Activated gamma-delta T cell (primary cell): ENCODE results near the gene PHLPP2.
"Not testable (repeated sequence)": the region's sequence is repeated elsewhere in the genome, so short reads cannot be mapped to it uniquely, and the experiment has no call there.

Experiments
- DNase-seq: peaks from one replicate; lab custom pipeline; 2025; lab: John Stamatoyannopoulos, UW

The PHLPP2 gene

DNA sequence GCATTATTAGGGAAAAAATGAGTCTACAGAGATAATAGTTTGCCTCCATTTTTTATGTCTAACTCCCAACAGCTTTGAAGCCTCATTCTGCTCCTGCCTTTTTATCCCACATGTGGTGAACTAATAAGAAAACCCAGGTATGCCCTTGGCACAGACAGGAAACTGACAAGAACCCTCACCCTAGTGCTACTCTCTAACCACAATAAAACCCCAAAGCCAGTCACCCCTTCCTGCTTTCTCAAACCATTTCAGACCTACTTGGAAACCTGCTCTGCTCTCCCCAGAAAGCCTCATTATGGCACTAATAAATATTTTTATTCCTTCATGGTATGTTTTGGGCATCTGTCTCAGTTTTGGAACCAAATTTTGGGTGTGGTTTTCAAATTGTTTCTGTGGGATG lies 102.4 kb downstream of the PHLPP2 start:
- DNase-seq = no peak

DNA sequence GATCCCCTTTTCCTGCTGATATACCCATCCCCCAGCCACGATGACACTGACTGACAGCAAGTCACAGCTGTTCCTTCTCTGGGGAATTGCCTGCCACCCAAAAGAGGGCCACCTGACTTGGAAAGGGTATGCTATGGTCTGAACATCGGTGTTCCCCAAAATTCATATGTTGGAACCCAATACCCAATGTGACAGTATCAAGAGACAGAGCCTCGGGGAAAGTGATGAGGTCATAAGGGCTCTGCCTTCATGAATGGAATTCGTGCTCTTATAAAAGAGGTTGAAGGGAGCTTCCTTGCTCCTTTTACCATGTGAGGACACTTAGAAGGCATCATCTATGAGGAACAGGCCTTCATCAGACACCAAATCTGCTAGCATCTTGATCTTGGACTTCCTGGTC lies 106.1 kb downstream of the PHLPP2 start:
- DNase-seq = no peak

DNA sequence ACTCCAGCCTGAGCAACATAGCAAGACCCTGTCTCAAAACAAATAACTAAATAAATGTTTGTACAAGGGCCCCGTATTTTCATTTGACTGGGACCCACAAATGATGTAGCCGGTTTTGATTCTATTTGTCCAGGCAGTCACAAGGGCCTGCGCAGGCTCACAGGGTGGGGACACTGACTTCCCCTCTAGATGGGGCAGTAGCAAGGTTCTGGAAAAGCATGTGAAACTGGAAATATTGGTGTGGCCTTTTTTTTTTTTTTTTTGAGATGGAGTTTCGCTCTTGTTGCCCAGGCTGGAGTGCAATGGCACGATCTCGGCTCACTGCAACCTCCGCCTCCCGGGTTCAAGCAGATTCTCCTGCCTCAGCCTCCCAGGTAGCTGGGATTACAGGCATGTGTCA lies 109.5 kb downstream of the PHLPP2 start:
- not testable (repeated sequence) for DNase-seq

DNA sequence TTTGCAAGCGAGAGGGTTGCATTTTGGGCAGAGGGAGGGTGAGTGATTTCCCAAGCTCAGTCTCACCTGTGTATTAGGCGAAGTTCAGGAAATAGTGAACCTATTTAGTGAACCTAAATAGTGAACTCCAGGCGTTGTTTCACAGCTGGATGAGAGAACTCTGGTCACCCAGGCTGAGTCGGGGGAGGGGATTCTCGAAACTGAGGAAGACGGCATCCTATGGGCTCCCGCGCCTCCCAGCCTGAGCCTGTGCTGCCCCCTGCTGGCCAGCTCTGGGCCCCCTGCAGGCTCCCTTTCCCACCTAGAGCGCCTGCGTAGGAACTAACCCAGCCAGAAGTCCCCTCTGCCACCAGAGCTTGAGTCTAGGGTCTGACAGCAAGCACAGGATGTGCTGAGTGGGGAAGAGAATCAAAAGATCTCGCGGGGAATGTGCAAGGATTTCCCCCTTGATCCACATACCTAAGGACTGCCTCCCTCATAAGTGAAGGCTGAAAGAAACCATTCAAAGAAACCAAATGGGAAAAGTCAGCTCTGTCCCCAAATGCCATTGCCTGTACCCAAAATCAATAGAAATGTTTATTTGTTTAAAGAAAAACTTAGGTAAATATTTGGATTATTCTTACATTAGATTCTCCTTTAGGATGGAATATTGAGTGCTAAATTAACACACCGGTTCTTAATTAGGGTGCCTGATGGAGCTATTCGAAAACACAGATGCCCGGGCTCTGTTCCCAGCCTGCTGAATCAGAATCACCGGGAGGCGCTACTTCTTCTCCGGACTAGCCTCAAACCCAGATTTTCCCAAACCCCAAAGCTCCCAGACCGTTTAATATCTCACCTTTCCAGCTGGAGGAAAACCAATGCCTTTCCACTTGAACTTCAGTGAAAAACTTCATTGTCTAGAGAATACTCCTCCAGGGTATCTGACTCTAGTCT lies 113.3 kb downstream of the PHLPP2 start:
- DNase-seq = peak; percentile 40

DNA sequence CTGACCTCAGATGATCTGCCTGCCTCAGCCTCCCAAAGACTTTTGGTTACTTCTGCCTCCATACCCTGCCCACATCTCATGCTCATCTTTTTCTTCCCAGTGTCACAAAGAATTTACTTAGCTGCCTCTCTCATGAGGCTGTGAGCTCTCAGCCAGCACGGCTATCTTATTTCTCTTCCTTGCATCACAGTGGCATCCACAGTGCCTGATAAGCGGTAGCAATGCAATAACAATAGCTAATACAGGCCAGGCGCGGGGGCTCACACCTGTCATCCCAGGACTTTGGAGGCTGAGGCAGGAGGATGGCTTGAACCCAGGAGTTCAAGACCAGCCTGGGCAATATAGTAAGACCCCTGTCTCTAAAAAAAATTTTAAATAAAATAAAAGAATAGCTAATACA lies 114.1 kb downstream of the PHLPP2 start:
- DNase-seq = no peak

DNA sequence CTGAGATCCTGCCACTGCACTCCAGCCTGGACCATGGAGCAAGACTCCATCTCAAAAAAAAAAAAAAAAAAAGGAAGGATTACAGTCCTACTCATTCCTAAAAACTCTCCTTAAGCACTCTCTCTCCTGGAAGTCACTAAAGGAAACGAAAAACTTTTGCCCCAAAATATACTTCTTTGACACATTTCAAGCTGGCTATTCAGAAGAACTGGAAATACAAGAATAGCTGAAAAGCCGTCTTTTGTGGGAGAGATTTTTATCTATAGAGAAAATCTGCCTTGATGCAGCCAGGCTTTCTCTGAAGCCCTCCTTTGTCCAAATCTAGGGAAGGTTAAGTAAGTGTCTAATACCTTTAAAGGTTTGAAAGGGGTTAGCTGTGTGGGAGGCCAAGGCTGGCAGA lies 115.4 kb downstream of the PHLPP2 start:
- no peak for DNase-seq

DNA sequence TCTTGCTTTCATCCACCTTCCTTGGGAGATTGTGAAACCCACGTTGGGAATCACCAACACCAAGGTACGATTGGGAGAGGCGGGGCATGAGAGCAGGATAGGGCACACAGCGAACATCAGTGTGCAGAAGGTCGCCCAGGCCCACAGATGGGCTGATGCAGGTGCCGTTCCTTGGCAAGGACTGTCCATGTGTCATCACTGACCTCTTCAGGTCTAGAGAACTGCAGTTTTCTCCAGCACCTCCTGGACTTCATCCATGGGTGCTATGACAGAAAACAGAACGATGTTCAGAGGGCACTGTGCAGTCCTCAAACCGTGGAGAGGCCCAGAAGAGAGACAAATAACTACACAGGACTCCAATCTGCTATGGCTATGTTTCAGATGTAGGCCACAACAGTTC lies 123.7 kb downstream of the PHLPP2 start:
- no peak for DNase-seq

DNA sequence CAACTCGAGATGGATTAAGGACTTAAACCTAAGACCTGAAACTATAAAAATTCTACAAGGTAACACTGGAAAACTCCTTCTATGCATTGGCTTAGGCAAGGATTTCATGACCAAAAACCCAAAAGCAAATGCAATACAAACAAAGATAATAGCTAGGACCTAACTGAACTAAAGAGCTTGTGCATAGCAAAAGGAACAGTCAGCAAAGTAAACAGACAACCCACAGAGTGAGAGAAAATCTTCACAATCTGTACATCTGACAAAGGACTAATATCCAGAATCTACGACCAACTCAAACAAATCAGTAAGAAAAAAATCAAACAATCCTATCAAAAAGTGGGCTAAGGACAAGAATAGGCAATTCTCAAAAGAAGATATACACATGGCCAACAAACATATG lies 126.1 kb downstream of the PHLPP2 start:
- DNase-seq = not testable (repeated sequence)

DNA sequence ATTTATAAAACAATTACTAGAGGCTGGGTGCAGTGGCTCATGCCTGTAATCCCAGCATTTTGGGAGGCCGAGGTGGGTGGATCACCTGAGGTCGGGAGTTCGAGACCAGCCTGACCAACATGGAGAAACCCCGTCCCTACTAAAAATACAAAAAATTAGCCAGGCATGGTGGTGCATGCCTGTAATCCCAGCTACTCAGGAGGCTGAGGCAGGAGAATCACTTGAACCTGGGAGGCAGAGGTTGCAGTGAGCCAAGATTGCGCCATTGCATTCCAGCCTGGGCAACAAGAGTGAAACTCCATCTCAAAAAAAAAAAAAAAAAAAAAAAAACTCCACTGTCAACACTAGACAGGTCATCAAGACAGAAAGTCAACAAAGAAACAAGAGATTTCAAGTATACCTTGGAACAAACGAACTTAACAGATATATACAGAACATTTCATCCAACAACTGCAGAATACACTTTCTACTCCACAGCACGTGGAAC lies 129.1 kb downstream of the PHLPP2 start:
- not testable (repeated sequence) for DNase-seq
